SK-N-MC (cell line): ENCODE data around the gene IFNG-AS1.

Experiments
- EZH2 ChIP-seq: fragments of 200-600 bp; sonication (generic); IDR thresholded peaks from one replicate; pipeline ENCODE4 v1.6.1; 2017; ENCODE audit warnings: antibody characterized with exemption
- POLR2AphosphoS5 ChIP-seq: IDR thresholded peaks from 2 replicates; pipeline ENCODE4 v1.6.1; 2012; ENCODE audit warnings: mild to moderate bottlenecking, low read depth, low read length, borderline replicate concordance

DNA sequence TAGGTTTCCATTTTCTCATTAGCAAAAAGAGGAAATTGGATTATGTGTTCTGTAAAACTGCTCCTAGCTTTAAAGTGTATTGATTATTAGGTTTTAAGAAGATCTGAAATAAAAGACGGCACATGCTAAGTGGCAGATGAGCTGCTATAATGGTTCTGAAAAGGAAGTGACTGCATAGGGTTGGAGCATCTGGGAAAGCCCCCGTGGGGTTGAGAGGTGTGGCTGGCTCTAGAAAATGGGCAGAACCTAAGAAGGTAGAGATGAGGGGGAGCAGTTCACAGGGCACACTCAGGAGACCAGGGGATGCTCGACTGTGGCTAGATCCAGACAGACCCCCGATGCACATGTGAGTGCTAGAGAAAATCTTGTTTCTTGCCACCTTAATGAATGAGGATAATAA, 1.9 kb downstream of the IFNG-AS1 start:
- TF ChIP-seq EZH2, result no peak
- TF ChIP-seq POLR2AphosphoS5, result no peak
